Measurements from ENCODE around the gene ZGPAT. TPM values are rescaled to one million over a fixed set of nuclear protein-coding genes. Genes with fewer than 3 reads are reported as not detected.

ZGPAT gene
- total and polyA plus RNA-seq, 10 of the 15 experiments (the other 5 are each of a cell fraction or from before 2014, with no cell fraction given): 0.58 to 52.9 (median 18.0) TPM

DNA sequence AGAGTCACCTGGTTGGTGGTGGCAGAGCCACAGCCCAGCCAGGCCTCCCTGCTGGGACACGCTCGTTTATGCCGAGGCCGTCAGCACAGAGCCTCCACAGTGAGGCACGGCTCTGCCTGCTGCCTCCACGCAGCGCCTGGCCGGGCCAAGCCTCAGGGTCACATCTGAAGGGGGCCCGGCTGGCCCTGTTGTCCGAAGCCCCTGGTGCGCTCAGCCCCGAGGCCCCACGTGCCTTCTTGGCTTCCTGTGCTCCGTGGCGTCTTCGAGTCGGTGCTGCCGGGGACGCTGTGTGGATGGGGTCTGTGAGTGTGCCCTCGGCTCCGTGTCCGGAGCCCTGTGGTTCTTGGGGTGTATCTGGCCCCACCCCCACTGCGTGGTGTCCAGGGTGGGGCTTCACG lies 21.7 kb upstream of the ZGPAT start:
- CTCF ChIA-PET: no interaction called here
- SMC1A ChIA-PET (ENCODE audit: uncharacterized antibody, unreplicated experiment): no interaction called here
- H4K20me1 ChIP-seq (ENCODE audit: control insufficient read depth, insufficient read depth): no peaks in the 10 kb centered on the region
- DNase-seq (ENCODE audit: low read depth, low spot score): no peak
- BruUV-seq (replicated peaks): no TSS peak
- no peak overlapping the region for H3K27ac ChIP-seq (ENCODE audit: control insufficient read depth, insufficient read depth)
- no peaks in the 10 kb centered on the region for H3K4me1 ChIP-seq (ENCODE audit: control insufficient read depth, insufficient read depth, low read length)
- no peaks in the 10 kb centered on the region for H3K79me2 ChIP-seq (ENCODE audit: control insufficient read depth, insufficient read depth, low read length)
- no peaks in the 10 kb centered on the region for H3K27me3 ChIP-seq (replicated peaks in 1 of 2; ENCODE audit: control insufficient read depth in 2 of 2, insufficient read depth in 2 of 2, low read length in 1 of 2)
- RAD21 ChIA-PET (ENCODE audit: unreplicated experiment): no interaction called here
- H3K9ac ChIP-seq (ENCODE audit: control insufficient read depth, insufficient read depth, low read length): no peak overlapping the region
- 92% methylated on average over 24 of the region's 24 CpGs for WGBS (ENCODE audit: insufficient coverage, insufficient replicate concordance, low lambda C conversion rate, missing lambda C conversion rate)
- H3K4me2 ChIP-seq (ENCODE audit: control insufficient read depth, insufficient read depth): no peak overlapping the region
- H3K36me3 ChIP-seq (ENCODE audit: control insufficient read depth in 2 of 2, insufficient read depth in 2 of 2, low read length in 1 of 2): no peaks in the 10 kb centered on the region; a peak in 1 of 4 replicates
- in situ Hi-C loops (cut with MboI) (no loop called here), intact Hi-C loops (cut with micrococcal nuclease; ENCODE audit: unreplicated experiment) (no loop called here)
- FAIRE-seq: no peak
- no peak for TF ChIP-seq FOXM1 (IDR thresholded peaks at IDR 0.05; ENCODE audit: low read depth, low read length)
- no peak for TF ChIP-seq MXI1 (IDR thresholded peaks at IDR 0.05; ENCODE audit: low read depth, low read length)
- no peak for TF ChIP-seq CHD2 (IDR thresholded peaks at IDR 0.05; ENCODE audit: borderline replicate concordance, low read depth, low read length)
- no peak for TF ChIP-seq POLR2A (IDR thresholded peaks at IDR 0.05; ENCODE audit: low read depth, low read length)
- TF ChIP-seq CBX3 (IDR thresholded peaks at IDR 0.05; ENCODE audit: borderline replicate concordance, low read depth): no peak
- TF ChIP-seq BCL11A (IDR thresholded peaks at IDR 0.05; ENCODE audit: low read depth, low read length): no peak
- no peak for TF ChIP-seq SPI1 (IDR thresholded peaks at IDR 0.05; ENCODE audit: borderline replicate concordance, insufficient read depth, low read depth, low read length)
- TF ChIP-seq RUNX3 (IDR thresholded peaks at IDR 0.05; ENCODE audit: low read length): no peak
- no peak for TF ChIP-seq CREB1 (IDR thresholded peaks at IDR 0.05; ENCODE audit: low read depth)
- no peak for ATAC-seq
- no peaks in the 10 kb centered on the region for H3K9me3 ChIP-seq (replicated peaks; ENCODE audit: control insufficient read depth, insufficient read depth, low read length)
- H2AFZ ChIP-seq (ENCODE audit: control insufficient read depth, low read depth, low read length): no peak overlapping the region
- no peak overlapping the region for H3K4me3 ChIP-seq
- POLR2A ChIA-PET: no interaction called here

All from GM12878 (cell line).